ENCODE measurements around the gene RAB31.

The RAB31 gene

GRCh38 chr18:9771261-9771976 is 63.3 kb downstream of the RAB31 start:
- peak; percentile 98 for TF ChIP-seq CTCF (IDR thresholded peaks at IDR 0.05)

- no peak for TF ChIP-seq CTCF (IDR thresholded peaks at IDR 0.05)
Observed at GRCh38 chr18:9771977-9772660, 64.0 kb downstream of the RAB31 start.

GRCh38 chr18:9772847-9773677 is 65.0 kb downstream of the RAB31 start:
- TF ChIP-seq CTCF (IDR thresholded peaks at IDR 0.05): no peak

GRCh38 chr18:9774150-9774549 is 66.0 kb downstream of the RAB31 start:
- TF ChIP-seq CTCF (IDR thresholded peaks at IDR 0.05): no peak

- no peak for TF ChIP-seq CTCF (IDR thresholded peaks at IDR 0.05)
Observed at GRCh38 chr18:9775178-9775577, 67.1 kb downstream of the RAB31 start.

- TF ChIP-seq CTCF (IDR thresholded peaks at IDR 0.05): no peak
Observed at GRCh38 chr18:9779630-9780029, 71.5 kb downstream of the RAB31 start.

GRCh38 chr18:9782073-9782857 is 74.2 kb downstream of the RAB31 start:
- no peak for TF ChIP-seq CTCF (IDR thresholded peaks at IDR 0.05)
